Cardiac fibroblast (primary cell): ENCODE measurements around the gene SCN10A.

Source experiments
- DNase-seq, 2 donors: peaks; one replicate each; pipeline versions ENCODE4 v3.0.0 to v3.0.0-alpha.2; 2010; ENCODE audit warnings: low read depth in 2 of 2
- H3K4me3 ChIP-seq, 2 donors: replicated peaks in 1 of 2; 1 replicate in 1 of 2; 2 replicates in 1 of 2; pipeline ENCODE4 v1.5.1; 2011; ENCODE audit warnings: low read depth in 2 of 2, low read length in 2 of 2, mild to moderate bottlenecking in 2 of 2, moderate library complexity in 1 of 2
- CTCF ChIP-seq: IDR thresholded peaks from one replicate; pipeline ENCODE4 v1.5.1; 2011; ENCODE audit warnings: low read depth, mild to moderate bottlenecking, low read length, inconsistent platforms

Gene SCN10A

GRCh38 chr3:38835939-38836338 is 19.9 kb upstream of the SCN10A start:
- H3K4me3 ChIP-seq = no peak overlapping the region
- TF ChIP-seq CTCF = no peak
- no peak for DNase-seq

- no peak for DNase-seq
- TF ChIP-seq CTCF = no peak
- no peak overlapping the region for H3K4me3 ChIP-seq
These were observed 18.7 kb upstream of the SCN10A start for GRCh38 chr3:38834717-38835116.

GRCh38 chr3:38834110-38834509 is 18.1 kb upstream of the SCN10A start:
- DNase-seq = peak; percentile 85 to 94
- no peak overlapping the region for H3K4me3 ChIP-seq
- TF ChIP-seq CTCF = no peak

GRCh38 chr3:38829404-38829803 is 13.4 kb upstream of the SCN10A start:
- peak overlapping the region in 1 of 2 donors; percentile 7 for H3K4me3 ChIP-seq
- peak; percentile 90 to 92 for DNase-seq
- TF ChIP-seq CTCF = no peak

GRCh38 chr3:38828681-38829080 is 12.7 kb upstream of the SCN10A start:
- DNase-seq = no peak
- no peak for TF ChIP-seq CTCF
- no peak overlapping the region for H3K4me3 ChIP-seq

GRCh38 chr3:38827791-38828190 is 11.8 kb upstream of the SCN10A start:
- DNase-seq = no peak
- no peak overlapping the region for H3K4me3 ChIP-seq
- no peak for TF ChIP-seq CTCF

GRCh38 chr3:38826001-38826400 is 10.0 kb upstream of the SCN10A start:
- H3K4me3 ChIP-seq = no peak overlapping the region
- no peak for DNase-seq
- TF ChIP-seq CTCF = no peak
